H9 (cell line): ENCODE results near the gene GRB10. TPM values are rescaled to one million over a fixed set of nuclear protein-coding genes. Genes with fewer than 3 reads are reported as not detected.

ENCODE experiments used
- DNase-seq: peaks from one replicate; pipeline ENCODE4 v3.0.0-alpha.2; 2017
- H2AFZ ChIP-seq: one replicate; pipeline ENCODE4 v1.6.1; 2013; ENCODE audit warnings: mild to moderate bottlenecking, low read length, control low read depth, moderate library complexity
- H2AK5ac ChIP-seq: 2 replicates; pipeline ENCODE4 v1.6.1; 2013; ENCODE audit warnings: low read length, control low read depth, mixed read lengths; ENCODE audit not compliant: insufficient read length
- H2BK120ac ChIP-seq: one replicate; pipeline ENCODE4 v1.6.1; 2013; ENCODE audit warnings: low read depth, mild to moderate bottlenecking, low read length, control low read depth, inconsistent platforms; ENCODE audit not compliant: poor library complexity, severe bottlenecking
- H2BK12ac ChIP-seq: 2 replicates; pipeline ENCODE4 v1.6.1; 2013; ENCODE audit warnings: low read length, control low read depth, mixed read lengths, low read depth; ENCODE audit not compliant: insufficient read length
- H2BK15ac ChIP-seq: 2 replicates; pipeline ENCODE4 v1.6.1; 2013; ENCODE audit warnings: low read depth, low read length, control low read depth
- H2BK20ac ChIP-seq: one replicate; pipeline ENCODE4 v1.6.1; 2013; ENCODE audit warnings: low read depth, mild to moderate bottlenecking, low read length, control low read depth, inconsistent platforms; ENCODE audit not compliant: poor library complexity, severe bottlenecking
- H2BK5ac ChIP-seq: 2 replicates; pipeline ENCODE4 v1.6.1; 2013; ENCODE audit warnings: low read length, control low read depth, mixed read lengths; ENCODE audit not compliant: insufficient read length
- H3K14ac ChIP-seq: 2 replicates; pipeline ENCODE4 v1.6.1; 2013; ENCODE audit warnings: low read length, control low read depth; ENCODE audit not compliant: insufficient read depth
- H3K18ac ChIP-seq: 2 replicates; pipeline ENCODE4 v1.6.1; 2013; ENCODE audit warnings: low read depth, mild to moderate bottlenecking, mixed read lengths, low read length, control low read depth; ENCODE audit not compliant: insufficient read length
- H3K23ac ChIP-seq: 2 replicates; pipeline ENCODE4 v1.6.1; 2013; ENCODE audit warnings: low read length, control low read depth, mixed read lengths, low read depth; ENCODE audit not compliant: insufficient read length
- H3K23me2 ChIP-seq: 2 replicates; pipeline ENCODE4 v1.6.1; 2013; ENCODE audit warnings: low read depth, mild to moderate bottlenecking, mixed read lengths, low read length, control low read depth; ENCODE audit not compliant: insufficient read length, poor library complexity, severe bottlenecking
- H3K27ac ChIP-seq: 2 replicates; pipeline ENCODE4 v1.5.1; 2013; ENCODE audit warnings: low read length, control low read depth, mixed read lengths, low read depth; ENCODE audit not compliant: insufficient read length
- H3K27me3 ChIP-seq: 2 replicates; pipeline ENCODE4 v1.6.1; 2013; ENCODE audit warnings: low read length, control low read depth, inconsistent platforms; ENCODE audit not compliant: insufficient read depth
- H3K4ac ChIP-seq: 2 replicates; pipeline ENCODE4 v1.6.1; 2013; ENCODE audit warnings: low read depth, mild to moderate bottlenecking, control low read depth, inconsistent platforms, low read length, moderate library complexity
- H3K4me1 ChIP-seq: 2 replicates; pipeline ENCODE4 v1.6.1; 2013; ENCODE audit warnings: low read length, control low read depth, inconsistent platforms; ENCODE audit not compliant: insufficient read depth
- H3K4me2 ChIP-seq: 2 replicates; pipeline ENCODE4 v1.6.1; 2013; ENCODE audit warnings: low read length, control low read depth, mixed read lengths; ENCODE audit not compliant: insufficient read length, insufficient read depth
- H3K56ac ChIP-seq: 2 replicates; pipeline ENCODE4 v1.6.1; 2013; ENCODE audit warnings: low read depth, mild to moderate bottlenecking, mixed read lengths, low read length, control low read depth; ENCODE audit not compliant: insufficient read length
- H3K79me1 ChIP-seq: 2 replicates; pipeline ENCODE4 v1.6.1; 2013; ENCODE audit warnings: low read depth, mild to moderate bottlenecking, moderate library complexity, low read length, control low read depth, inconsistent platforms; ENCODE audit not compliant: insufficient read depth, poor library complexity, severe bottlenecking
- H3K79me2 ChIP-seq: 2 replicates; pipeline ENCODE4 v1.6.1; 2013; ENCODE audit warnings: low read length, control low read depth, inconsistent platforms; ENCODE audit not compliant: insufficient read depth
- H3K9ac ChIP-seq: 2 replicates; pipeline ENCODE4 v1.6.1; 2013; ENCODE audit warnings: low read length, control low read depth, mixed read lengths; ENCODE audit not compliant: insufficient read length; ENCODE audit errors: extremely low read depth
- H3K9me3 ChIP-seq: one replicate; pipeline ENCODE4 v1.6.1; 2013; ENCODE audit warnings: low read depth, low read length, inconsistent platforms; ENCODE audit not compliant: control insufficient read depth
- H3T11ph ChIP-seq: one replicate; pipeline ENCODE4 v1.6.1; 2013; ENCODE audit warnings: mild to moderate bottlenecking, low read length, control low read depth, inconsistent platforms
- H4K20me1 ChIP-seq: one replicate; pipeline ENCODE4 v1.6.1; 2013; ENCODE audit not compliant: control insufficient read depth, insufficient read length, insufficient read depth
- H4K5ac ChIP-seq: 2 replicates; pipeline ENCODE4 v1.6.1; 2013; ENCODE audit warnings: low read depth, mild to moderate bottlenecking, mixed read lengths, low read length, control low read depth; ENCODE audit not compliant: insufficient read length
- H4K8ac ChIP-seq: replicated peaks from 2 replicates; pipeline ENCODE4 v1.6.1; 2013; ENCODE audit warnings: low read length, control low read depth, mixed read lengths, low read depth; ENCODE audit not compliant: insufficient read length
- H4K91ac ChIP-seq: 2 replicates; pipeline ENCODE4 v1.6.1; 2013; ENCODE audit warnings: low read depth, mild to moderate bottlenecking, moderate library complexity, mixed read lengths, low read length, control low read depth; ENCODE audit not compliant: insufficient read length
- H3K27ac Mint-ChIP-seq, 3 experiments: 2 replicates in 2 of 3; 3 replicates in 1 of 3; pipeline ENCODE4 v1.8.0; 2020 to 2021; ENCODE audit warnings: mixed read lengths in 3 of 3, mild to moderate bottlenecking in 1 of 3, moderate library complexity in 1 of 3
- H3K27me3 Mint-ChIP-seq: 2 replicates; pipeline ENCODE4 v1.8.0; 2021; ENCODE audit warnings: low read depth, mild to moderate bottlenecking, moderate library complexity, mixed read lengths
- H3K36me3 Mint-ChIP-seq, 3 experiments: 2 replicates in 2 of 3; 3 replicates in 1 of 3; pipeline ENCODE4 v1.8.0; 2020 to 2021; ENCODE audit warnings: low read depth in 3 of 3, mixed read lengths in 3 of 3; ENCODE audit not compliant: insufficient read depth in 1 of 3
- H3K4me1 Mint-ChIP-seq, 2 experiments: 2 replicates each; pipeline ENCODE4 v1.8.0; 2020; ENCODE audit warnings: mixed read lengths in 2 of 2
- H3K4me3 Mint-ChIP-seq, 2 experiments: 2 replicates in 1 of 2; 3 replicates in 1 of 2; pipeline ENCODE4 v1.8.0; 2020 to 2021; ENCODE audit warnings: mild to moderate bottlenecking in 2 of 2, mixed read lengths in 2 of 2, moderate library complexity in 1 of 2
- H3K9me3 Mint-ChIP-seq, 2 experiments: 2 replicates in 1 of 2; 3 replicates in 1 of 2; pipeline ENCODE4 v1.8.0; 2020; ENCODE audit warnings: mild to moderate bottlenecking in 2 of 2, mixed read lengths in 2 of 2, moderate library complexity in 1 of 2
- WGBS: extraction: QIAGEN DNeasy Blood & Tissue Kit; methylation state at CpG from one replicate; pipeline ENCODE4 v1.1.7; 2013; ENCODE audit warnings: missing lambda C conversion rate, low lambda C conversion rate, mixed read lengths; ENCODE audit not compliant: insufficient read length; ENCODE audit errors: extremely low coverage; 5-methylcytosine and 5-hydroxymethylcytosine counted together
- total RNA-seq: library from RNA; stranded (reverse); gene quantifications from 2 replicates; pipeline ENCODE4 v1.2.1, GENCODE V29; 2021
- TF ChIP-seq, protein P1 (sequence below): fragments of 200-600 bp; sonication (generic); conservative IDR thresholded peaks from 3 replicates; pipeline ENCODE4 v1.8.0; 2021; ENCODE audit warnings: antibody characterized with exemption, mild to moderate bottlenecking

The GRB10 gene
- total RNA-seq, 1 experiment from 2014 or later, result 108 TPM

DNA sequence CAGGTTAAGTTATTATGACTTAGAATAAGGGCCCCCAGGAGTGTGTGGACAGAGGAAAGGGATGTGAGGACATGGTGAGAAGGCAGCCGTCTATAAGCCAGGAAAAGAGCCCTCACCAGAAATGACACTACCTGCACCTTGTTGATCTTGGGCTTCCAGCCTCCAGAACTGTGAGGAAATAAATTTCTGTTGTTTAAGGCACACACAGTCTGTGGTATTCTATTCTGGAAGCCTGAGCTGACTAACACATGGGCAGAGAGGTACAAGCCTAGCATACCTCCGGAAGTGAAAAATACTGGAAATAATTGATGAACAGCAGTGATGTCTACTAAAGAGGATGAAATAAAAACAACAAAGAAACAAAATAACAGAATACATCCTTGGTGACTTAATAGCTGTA lies 46.1 kb upstream of the GRB10 start:
- H3K79me2 ChIP-seq, result no peaks in the 10 kb centered on the region
- no peak overlapping the region for H3K27ac ChIP-seq
- no peak overlapping the region for H2BK15ac ChIP-seq
- Mint-ChIP-seq H3K9me3 (0 out of 5 replicates have a peak, but pooled peaks cover 0 to 2% of the 10 kb centered on the region in 2 experiments), H3K27me3 (peaks cover 8% of the 10 kb centered on the region), H3K4me3 (no peak overlapping the region), H3K36me3 (no peaks in the 10 kb centered on the region; a peak in 1 of 7 replicates), H3K27ac (no peak overlapping the region), H3K4me1 (peaks cover 2 to 16% of the 10 kb centered on the region in 2 experiments; a peak in 2 of 4 replicates)
- no peak overlapping the region for H3K4me2 ChIP-seq
- no peaks in the 10 kb centered on the region for H3K79me1 ChIP-seq
- H3K23ac ChIP-seq, result no peak overlapping the region
- H3K9ac ChIP-seq, result no peak overlapping the region
- no peaks in the 10 kb centered on the region for H3K23me2 ChIP-seq
- H3K27me3 ChIP-seq, result no peaks in the 10 kb centered on the region
- TF ChIP-seq, protein P1, sequence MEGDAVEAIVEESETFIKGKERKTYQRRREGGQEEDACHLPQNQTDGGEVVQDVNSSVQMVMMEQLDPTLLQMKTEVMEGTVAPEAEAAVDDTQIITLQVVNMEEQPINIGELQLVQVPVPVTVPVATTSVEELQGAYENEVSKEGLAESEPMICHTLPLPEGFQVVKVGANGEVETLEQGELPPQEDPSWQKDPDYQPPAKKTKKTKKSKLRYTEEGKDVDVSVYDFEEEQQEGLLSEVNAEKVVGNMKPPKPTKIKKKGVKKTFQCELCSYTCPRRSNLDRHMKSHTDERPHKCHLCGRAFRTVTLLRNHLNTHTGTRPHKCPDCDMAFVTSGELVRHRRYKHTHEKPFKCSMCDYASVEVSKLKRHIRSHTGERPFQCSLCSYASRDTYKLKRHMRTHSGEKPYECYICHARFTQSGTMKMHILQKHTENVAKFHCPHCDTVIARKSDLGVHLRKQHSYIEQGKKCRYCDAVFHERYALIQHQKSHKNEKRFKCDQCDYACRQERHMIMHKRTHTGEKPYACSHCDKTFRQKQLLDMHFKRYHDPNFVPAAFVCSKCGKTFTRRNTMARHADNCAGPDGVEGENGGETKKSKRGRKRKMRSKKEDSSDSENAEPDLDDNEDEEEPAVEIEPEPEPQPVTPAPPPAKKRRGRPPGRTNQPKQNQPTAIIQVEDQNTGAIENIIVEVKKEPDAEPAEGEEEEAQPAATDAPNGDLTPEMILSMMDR, result no peak
- H3K9me3 ChIP-seq, result no peaks in the 10 kb centered on the region
- H2BK12ac ChIP-seq, result no peak overlapping the region
- no peak overlapping the region for H2BK5ac ChIP-seq
- no peak overlapping the region for H4K5ac ChIP-seq
- H4K20me1 ChIP-seq, result no peaks in the 10 kb centered on the region
- H3T11ph ChIP-seq, result no peak overlapping the region
- no peak overlapping the region for H4K8ac ChIP-seq
- H3K56ac ChIP-seq, result no peak overlapping the region
- H3K14ac ChIP-seq, result no peak overlapping the region
- no peak overlapping the region for H2AFZ ChIP-seq
- DNase-seq, result no peak
- no peak overlapping the region for H4K91ac ChIP-seq
- H2BK20ac ChIP-seq, result no peak overlapping the region
- no peaks in the 10 kb centered on the region for H3K4me1 ChIP-seq
- H2BK120ac ChIP-seq, result no peak overlapping the region
- no CpG with 5 or more reads among the region's 2 CpGs for WGBS
- no peak overlapping the region for H3K4ac ChIP-seq
- no peak overlapping the region for H3K18ac ChIP-seq
- no peak overlapping the region for H2AK5ac ChIP-seq
